Upper lobe of left lung (tissue), 6 donors: ENCODE measurements around the gene MYLK4. TPM values are rescaled to one million over a fixed set of nuclear protein-coding genes. Genes with fewer than 3 reads are reported as not detected.

ENCODE experiments used
- ATAC-seq, 2 donors: fragments of 200-7000 bp; cut with Tn5 transposase; one replicate each; pipeline ENCODE4 v1.9.1; 2022; ENCODE audit warnings: mild to moderate bottlenecking in 2 of 2, moderate library complexity in 2 of 2; ENCODE audit not compliant: low FRiP score in 2 of 2
- DNase-seq, 2 donors: peaks; one replicate each; pipeline ENCODE4 v3.0.0-alpha.2; 2019 to 2020
- H3K27ac ChIP-seq, 4 donors: fragments of 200-600 bp; sonication (generic); one replicate each; pipeline ENCODE4 v1.5.1; 2016 to 2019
- H3K27me3 ChIP-seq, 4 donors: fragments of 200-600 bp; sonication (generic); one replicate each; pipeline ENCODE4 v1.5.1; 2017 to 2019
- H3K36me3 ChIP-seq, 4 donors: fragments of 200-600 bp; sonication (generic); one replicate each; pipeline ENCODE4 v1.5.1; 2016 to 2019
- H3K4me1 ChIP-seq, 4 donors: fragments of 200-600 bp; sonication (generic); one replicate each; pipeline ENCODE4 v1.5.1; 2018 to 2019
- H3K4me3 ChIP-seq, 4 donors: fragments of 200-600 bp; sonication (generic); one replicate each; pipeline ENCODE4 v1.5.1; 2017 to 2019; ENCODE audit warnings: mild to moderate bottlenecking in 2 of 4, moderate library complexity in 1 of 4
- H3K9me3 ChIP-seq, 4 donors: fragments of 200-600 bp; sonication (generic); one replicate each; pipeline ENCODE4 v1.5.1; 2018 to 2019
- CTCF ChIP-seq, 6 experiments: fragments of 450-650 bp in 4 of 6; fragments of 200-600 bp in 2 of 6; sonication (generic) in 2 of 6; IDR thresholded peaks; one replicate each; pipeline ENCODE4 v1.5.1; 2016 to 2019; ENCODE audit warnings: antibody characterized with exemption in 6 of 6
- EP300 ChIP-seq, 4 donors: sonication (generic); formaldehyde crosslinking; IDR thresholded peaks; one replicate each; pipeline ENCODE4 v1.5.1; 2017; ENCODE audit warnings: antibody characterized with exemption in 4 of 4, control low read depth in 2 of 4
- POLR2A ChIP-seq, 4 donors: fragments of 450-650 bp; IDR thresholded peaks; one replicate each; pipeline ENCODE4 v1.5.1; 2016 to 2017; ENCODE audit warnings: antibody characterized with exemption in 4 of 4, mild to moderate bottlenecking in 2 of 4
- POLR2AphosphoS5 ChIP-seq, 2 donors: sonication (generic); formaldehyde crosslinking; IDR thresholded peaks; one replicate each; pipeline ENCODE4 v1.5.1; 2017; ENCODE audit warnings: antibody characterized with exemption in 2 of 2
- WGBS, 2 donors: methylation state at CpG; one replicate each; pipeline ENCODE4 v1.1.5; 2017 to 2018; 5-methylcytosine and 5-hydroxymethylcytosine counted together
- total RNA-seq, 6 donors: library from RNA; depleted of rRNA in 4 of 6; stranded (reverse); fragments of >200 nt in 4 of 6; gene quantifications; one replicate each; pipeline versions ENCODE4 v1.1.0 to v1.2.1, GENCODE V29; 2016 to 2021
- donor health status: DM: no; HTN: no; CAD: no; lungs with moderate emphysema.
- donor health status: DM: no; HTN: yes; CAD: no; lungs with severe emphysema.

MYLK4 gene
- total RNA-seq, 6 donors from 2014 or later: 0.64 to 2.6 (median 1.2) TPM

- H3K27me3 ChIP-seq: no peaks in the 10 kb centered on the region
- H3K4me3 ChIP-seq: no peak overlapping the region
- no peak for DNase-seq
- WGBS, 2 donors: 28 to 29% methylated on average over 5 of the region's 5 CpGs
- H3K36me3 ChIP-seq: no peaks in the 10 kb centered on the region
- no peak overlapping the region for H3K27ac ChIP-seq
- peaks cover 0 to 2% (median under 1%) of the 10 kb centered on the region in 4 donors for H3K4me1 ChIP-seq
- ATAC-seq: peak in 1 of 2 donors; percentile 59
- no peaks in the 10 kb centered on the region for H3K9me3 ChIP-seq
- TF ChIP-seq CTCF (IDR thresholded peaks at IDR 0.05) (peak; percentile 31 to 67 (median 46)), EP300 (IDR thresholded peaks at IDR 0.05) (no peak)
Observed at GRCh38 chr6:2738373-2738979, 12.2 kb downstream of the MYLK4 start.

GRCh38 chr6:2737885-2738284 is 12.8 kb downstream of the MYLK4 start:
- Histone ChIP-seq H3K27ac (no peak overlapping the region), H3K36me3 (no peaks in the 10 kb centered on the region), H3K27me3 (no peaks in the 10 kb centered on the region), H3K4me1 (peaks cover 0 to 7% (median 4%) of the 10 kb centered on the region in 4 donors), H3K9me3 (no peaks in the 10 kb centered on the region), H3K4me3 (no peak overlapping the region)
- no peak for ATAC-seq
- no peak for DNase-seq
- TF ChIP-seq POLR2A (IDR thresholded peaks at IDR 0.05) (no peak), POLR2AphosphoS5 (IDR thresholded peaks at IDR 0.05) (no peak), EP300 (IDR thresholded peaks at IDR 0.05) (no peak), CTCF (IDR thresholded peaks at IDR 0.05) (no peak)
- 32 to 58% methylated on average over 3 of the region's 3 CpGs for WGBS, 2 donors

- no peak overlapping the region for H3K27ac ChIP-seq
- WGBS, 2 donors: 84 to 91% methylated on average over 2 of the region's 2 CpGs
- H3K4me3 ChIP-seq: no peak overlapping the region
- H3K9me3 ChIP-seq: no peaks in the 10 kb centered on the region
- TF ChIP-seq CTCF (IDR thresholded peaks at IDR 0.05): no peak
- TF ChIP-seq POLR2A (IDR thresholded peaks at IDR 0.05): no peak
- TF ChIP-seq POLR2AphosphoS5 (IDR thresholded peaks at IDR 0.05): no peak
- TF ChIP-seq EP300 (IDR thresholded peaks at IDR 0.05): no peak
- no peaks in the 10 kb centered on the region for H3K36me3 ChIP-seq
- H3K27me3 ChIP-seq: no peaks in the 10 kb centered on the region
- no peak for ATAC-seq
- no peak for DNase-seq
- H3K4me1 ChIP-seq: peaks cover 7 to 11% (median 10%) of the 10 kb centered on the region in 4 donors
Observed at GRCh38 chr6:2734488-2735166, 16.1 kb downstream of the MYLK4 start.

- ATAC-seq (no peak), DNase-seq (no peak)
- Histone ChIP-seq H3K27me3 (no peaks in the 10 kb centered on the region), H3K9me3 (no peaks in the 10 kb centered on the region), H3K4me1 (peaks cover 7 to 11% (median 10%) of the 10 kb centered on the region in 4 donors), H3K4me3 (no peak overlapping the region), H3K36me3 (no peaks in the 10 kb centered on the region), H3K27ac (peak overlapping the region in 1 of 4 donors; percentile 48)
- 87 to 90% methylated on average over 22 of the region's 22 CpGs for WGBS, 2 donors
- TF ChIP-seq POLR2AphosphoS5 (IDR thresholded peaks at IDR 0.05): no peak
- no peak for TF ChIP-seq EP300 (IDR thresholded peaks at IDR 0.05)
- TF ChIP-seq CTCF (IDR thresholded peaks at IDR 0.05): no peak
- TF ChIP-seq POLR2A (IDR thresholded peaks at IDR 0.05): no peak
Observed at GRCh38 chr6:2733736-2734480, 16.8 kb downstream of the MYLK4 start.
